ENCODE data around the gene TANGO2.

GRCh38 chr22:20087319-20088262, 66.7 kb downstream of the TANGO2 start:
- TF ChIP-seq CTCF (IDR thresholded peaks at IDR 0.05; ENCODE audit: borderline replicate concordance, extremely low read depth, low read length, poor library complexity, severe bottlenecking) (no peak), EZH2 (IDR thresholded peaks at IDR 0.05; ENCODE audit: borderline replicate concordance, low read depth, low read length, severe bottlenecking) (no peak)
